Naive thymus-derived CD4-positive, alpha-beta T cell (primary cell): ENCODE data around the gene CENPN. TPM values are rescaled to one million over a fixed set of nuclear protein-coding genes. Genes with fewer than 3 reads are reported as not detected.

ENCODE experiments used
- ATAC-seq: fragments of 150-1000 bp; cut with Tn5 transposase; 2 replicates; pipeline ENCODE4 v1.10.0; 2021; ENCODE audit warnings: mild to moderate bottlenecking, moderate library complexity
- CTCF ChIA-PET: fragments of 350-600 bp; sonication (Branson Sonifier 250); formaldehyde crosslinking; loops from one replicate; lab custom pipeline; 2021; ENCODE audit warnings: antibody characterized with exemption; lab: Charles Lee
- POLR2A ChIA-PET: fragments of 350-600 bp; sonication (Branson Sonifier 250); formaldehyde crosslinking; loops from one replicate; lab custom pipeline; 2021; ENCODE audit warnings: antibody characterized with exemption, inconsistent platforms; lab: Charles Lee
- DNase-seq, 9 donors: peaks; one replicate each; pipeline versions ENCODE4 v3.0.0 to v3.0.0-alpha.2; 2020 to 2022; ENCODE audit warnings: mixed read lengths in 1 of 9
- H3K27ac ChIP-seq: one replicate; pipeline ENCODE4 v1.7.0; 2013; ENCODE audit warnings: mild to moderate bottlenecking, low read depth, low read length, moderate library complexity
- H3K27me3 ChIP-seq, 2 donors: one replicate each; pipeline ENCODE4 v1.7.0; 2013; ENCODE audit warnings: low read length in 2 of 2, mild to moderate bottlenecking in 2 of 2, moderate library complexity in 2 of 2; ENCODE audit not compliant: control insufficient read depth in 2 of 2, insufficient read depth in 2 of 2
- H3K36me3 ChIP-seq, 3 experiments: 1 replicate in 2 of 3; 2 replicates in 1 of 3; pipeline ENCODE4 v1.7.0; 2013; ENCODE audit warnings: low read length in 3 of 3, mild to moderate bottlenecking in 3 of 3, moderate library complexity in 1 of 3; ENCODE audit not compliant: insufficient read depth in 3 of 3, control insufficient read depth in 2 of 3
- H3K4me1 ChIP-seq, 2 donors: one replicate each; pipeline ENCODE4 v1.7.0; 2013; ENCODE audit warnings: low read length in 2 of 2, mild to moderate bottlenecking in 2 of 2, moderate library complexity in 1 of 2; ENCODE audit not compliant: control insufficient read depth in 2 of 2, insufficient read depth in 2 of 2
- H3K4me3 ChIP-seq: 2 replicates; pipeline ENCODE4 v1.7.0; 2013; ENCODE audit warnings: mild to moderate bottlenecking, low read length
- H3K9me3 ChIP-seq, 3 experiments: 1 replicate in 2 of 3; 2 replicates in 1 of 3; pipeline ENCODE4 v1.7.0; 2013; ENCODE audit warnings: low read length in 3 of 3; ENCODE audit not compliant: control insufficient read depth in 2 of 3
- H3K27ac Mint-ChIP-seq, 9 donors: one replicate each; pipeline ENCODE4 v1.8.0; 2020 to 2022; ENCODE audit warnings: mixed read lengths in 9 of 9, mild to moderate bottlenecking in 8 of 9, moderate library complexity in 5 of 9, inconsistent platforms in 2 of 9
- H3K27me3 Mint-ChIP-seq, 5 donors: one replicate each; pipeline ENCODE4 v1.8.0; 2021 to 2022; ENCODE audit warnings: mixed read lengths in 5 of 5, mild to moderate bottlenecking in 1 of 5
- H3K36me3 Mint-ChIP-seq, 5 donors: one replicate each; pipeline ENCODE4 v1.8.0; 2020 to 2022; ENCODE audit warnings: mixed read lengths in 5 of 5, mild to moderate bottlenecking in 3 of 5, inconsistent platforms in 1 of 5
- H3K4me1 Mint-ChIP-seq, 7 donors: one replicate each; pipeline ENCODE4 v1.8.0; 2020 to 2022; ENCODE audit warnings: mixed read lengths in 7 of 7, mild to moderate bottlenecking in 3 of 7, inconsistent platforms in 1 of 7
- H3K4me3 Mint-ChIP-seq, 10 donors: one replicate each; pipeline ENCODE4 v1.8.0; 2020 to 2022; ENCODE audit warnings: mild to moderate bottlenecking in 10 of 10, mixed read lengths in 10 of 10, moderate library complexity in 6 of 10, inconsistent platforms in 2 of 10
- H3K9me3 Mint-ChIP-seq, 11 donors: one replicate each; pipeline ENCODE4 v1.8.0; 2020 to 2022; ENCODE audit warnings: mixed read lengths in 11 of 11, mild to moderate bottlenecking in 4 of 11, inconsistent platforms in 1 of 11, moderate library complexity in 1 of 11
- intact Hi-C, 2 donors: fragments of 100-400 bp; cut with micrococcal nuclease; formaldehyde crosslinking; loops; one replicate each; pipeline ENCODE4 v1.15.1; 2023
- polyA plus RNA-seq, 2 donors: library from polyadenylated mRNA; unstranded; fragments of 300-500 nt; fragmentation: Illumina TruSeq; gene quantifications; one replicate each; pipeline ENCODE4 v1.2.3, GENCODE V29; 2021
- total RNA-seq, 6 experiments: library from RNA in 5 of 6; stranded (reverse) in 5 of 6; gene quantifications; 1 replicate in 5 of 6; 2 replicates in 1 of 6; pipeline ENCODE4 v1.2.3 and lab custom pipeline; 2021 to 2026

The CENPN gene
- total and polyA plus RNA-seq, 7 experiments from 2014 or later, result 1.4 to 41.8 (median 3.1) TPM

- Histone ChIP-seq H3K4me3 (no peak overlapping the region), H3K27ac (no peak overlapping the region), H3K27me3 (no peaks in the 10 kb centered on the region), H3K36me3 (no peaks in the 10 kb centered on the region), H3K9me3 (peaks cover 0 to 9% (median 5%) of the 10 kb centered on the region in 3 experiments), H3K4me1 (no peaks in the 10 kb centered on the region)
- no peaks in the 10 kb centered on the region for H3K4me1 Mint-ChIP-seq
- no peak overlapping the region for H3K27ac Mint-ChIP-seq
- ATAC-seq (no peak), DNase-seq (no peak)
- H3K27me3 Mint-ChIP-seq, result peaks cover 0 to 6% (median 0%) of the 10 kb centered on the region in 5 donors
- H3K9me3 Mint-ChIP-seq, result peaks cover 5 to 20% (median 15%) of the 10 kb centered on the region in 11 donors
- no peak overlapping the region for H3K4me3 Mint-ChIP-seq
- CTCF ChIA-PET, result no interaction called here
- POLR2A ChIA-PET, result no interaction called here
- intact Hi-C loops, result no loop called here
- peaks cover 5 to 12% (median 10%) of the 10 kb centered on the region in 5 donors for H3K36me3 Mint-ChIP-seq
These were observed 46.7 kb downstream of the CENPN start for GRCh38 chr16:81053761-81054160.

GRCh38 chr16:81060576-81061306 is 53.7 kb downstream of the CENPN start:
- no peaks in the 10 kb centered on the region for H3K36me3 ChIP-seq
- H3K4me1 ChIP-seq, result no peaks in the 10 kb centered on the region
- no peaks in the 10 kb centered on the region for H3K9me3 ChIP-seq
- no peak for ATAC-seq
- no peak overlapping the region for H3K4me3 Mint-ChIP-seq
- H3K4me3 ChIP-seq, result no peak overlapping the region
- intact Hi-C loops, result no loop called here
- POLR2A ChIA-PET, result no interaction called here
- no peak overlapping the region for H3K27ac ChIP-seq
- no peak overlapping the region for H3K27ac Mint-ChIP-seq
- H3K36me3 Mint-ChIP-seq, result no peaks in the 10 kb centered on the region
- peaks cover 0 to 1% (median 0%) of the 10 kb centered on the region in 11 donors for H3K9me3 Mint-ChIP-seq
- no peaks in the 10 kb centered on the region for H3K27me3 ChIP-seq
- no peaks in the 10 kb centered on the region for H3K27me3 Mint-ChIP-seq
- DNase-seq, result no peak
- H3K4me1 Mint-ChIP-seq, result no peaks in the 10 kb centered on the region
- CTCF ChIA-PET, result no interaction called here

DNA sequence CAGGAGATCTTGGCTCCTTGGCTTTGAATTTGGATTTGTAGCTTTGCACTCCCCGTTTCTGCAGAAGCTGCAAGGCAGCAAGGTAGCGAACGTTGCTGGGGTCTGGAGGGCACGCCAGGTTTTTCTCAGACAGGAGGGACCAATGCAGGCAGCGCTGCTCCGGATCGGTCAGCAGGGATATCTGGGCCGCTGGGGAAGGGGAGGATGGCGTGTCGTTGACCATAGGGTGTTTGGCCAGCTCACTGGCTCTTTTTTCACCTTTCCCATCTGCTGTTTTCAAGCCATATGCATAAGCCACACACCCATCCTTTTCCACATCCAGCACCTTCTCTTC is 54.3 kb downstream of the CENPN start:
- Histone ChIP-seq H3K4me3 (no peak overlapping the region), H3K4me1 (no peaks in the 10 kb centered on the region), H3K27me3 (no peaks in the 10 kb centered on the region), H3K9me3 (no peaks in the 10 kb centered on the region), H3K36me3 (no peaks in the 10 kb centered on the region), H3K27ac (no peak overlapping the region)
- no peak overlapping the region for H3K27ac Mint-ChIP-seq
- no peak overlapping the region for H3K4me3 Mint-ChIP-seq
- no peaks in the 10 kb centered on the region for H3K36me3 Mint-ChIP-seq
- intact Hi-C loops, result no loop called here
- H3K9me3 Mint-ChIP-seq, result no peaks in the 10 kb centered on the region
- DNase-seq, result no peak
- ChIA-PET POLR2A (no interaction called here), CTCF (no interaction called here)
- no peak for ATAC-seq
- no peaks in the 10 kb centered on the region for H3K27me3 Mint-ChIP-seq
- no peaks in the 10 kb centered on the region for H3K4me1 Mint-ChIP-seq

- H3K9me3 ChIP-seq, result no peaks in the 10 kb centered on the region
- H3K27me3 ChIP-seq, result no peaks in the 10 kb centered on the region
- Mint-ChIP-seq H3K36me3 (no peaks in the 10 kb centered on the region), H3K27ac (no peak overlapping the region), H3K9me3 (no peaks in the 10 kb centered on the region), H3K27me3 (peaks cover 0 to 2% (median 0%) of the 10 kb centered on the region in 5 donors), H3K4me3 (no peak overlapping the region), H3K4me1 (peaks cover 0 to 7% (median 0%) of the 10 kb centered on the region in 7 donors)
- POLR2A ChIA-PET, result no interaction called here
- intact Hi-C loops, result no loop called here
- no peak overlapping the region for H3K4me3 ChIP-seq
- no peak overlapping the region for H3K27ac ChIP-seq
- ATAC-seq (no peak), DNase-seq (no peak)
- H3K4me1 ChIP-seq, result no peaks in the 10 kb centered on the region
- CTCF ChIA-PET, result no interaction called here
- no peaks in the 10 kb centered on the region for H3K36me3 ChIP-seq
These were observed 55.0 kb downstream of the CENPN start for GRCh38 chr16:81061871-81062608.

DNA sequence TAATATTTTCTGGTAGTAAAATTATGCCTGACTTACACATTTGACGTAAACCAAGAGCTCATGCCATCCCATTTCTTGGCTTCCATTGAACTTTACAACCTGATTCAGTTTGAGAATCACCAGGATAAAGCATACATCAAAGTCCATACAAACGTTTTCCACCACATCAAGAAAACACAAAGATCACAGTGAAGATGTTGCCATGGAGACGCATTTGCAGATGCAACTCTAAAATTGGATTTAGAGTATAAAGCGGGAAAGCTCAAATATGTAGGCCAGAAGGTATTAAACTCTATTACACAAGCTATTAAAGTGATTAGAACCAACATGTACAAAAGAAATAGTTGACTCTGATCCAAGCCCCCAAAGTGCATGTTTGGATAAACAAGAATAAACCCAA is 59.7 kb downstream of the CENPN start:
- Mint-ChIP-seq H3K36me3 (no peaks in the 10 kb centered on the region), H3K27me3 (peaks cover 0 to 7% (median 0%) of the 10 kb centered on the region in 5 donors), H3K27ac (peak overlapping the region in 2 of 9 donors; percentile 5 to 25), H3K9me3 (no peaks in the 10 kb centered on the region), H3K4me1 (peaks cover 0 to 10% (median 0%) of the 10 kb centered on the region in 7 donors), H3K4me3 (no peak overlapping the region)
- Histone ChIP-seq H3K27me3 (no peaks in the 10 kb centered on the region), H3K4me3 (no peak overlapping the region), H3K36me3 (no peaks in the 10 kb centered on the region), H3K9me3 (no peaks in the 10 kb centered on the region), H3K27ac (no peak overlapping the region), H3K4me1 (no peaks in the 10 kb centered on the region)
- POLR2A ChIA-PET, result no interaction called here
- no peak for ATAC-seq
- peak in 2 of 9 donors; percentile 8 to 12 for DNase-seq
- CTCF ChIA-PET, result interaction anchor here (0.6 kb wide), 1 partner anchor 644 kb away, joined by 3 read pairs; no protein-coding TSS in a partner anchor
- intact Hi-C loops, result no loop called here

GRCh38 chr16:81067166-81067565 is 60.2 kb downstream of the CENPN start:
- H3K9me3 ChIP-seq, result no peaks in the 10 kb centered on the region
- Mint-ChIP-seq H3K36me3 (no peaks in the 10 kb centered on the region), H3K4me1 (peaks cover 0 to 10% (median 0%) of the 10 kb centered on the region in 7 donors), H3K9me3 (no peaks in the 10 kb centered on the region), H3K4me3 (no peak overlapping the region), H3K27ac (peak overlapping the region in 2 of 9 donors; percentile 5 to 25), H3K27me3 (peaks cover 0 to 7% (median 0%) of the 10 kb centered on the region in 5 donors)
- H3K27me3 ChIP-seq, result no peaks in the 10 kb centered on the region
- DNase-seq, result no peak
- no peak overlapping the region for H3K4me3 ChIP-seq
- H3K4me1 ChIP-seq, result no peaks in the 10 kb centered on the region
- H3K27ac ChIP-seq, result no peak overlapping the region
- intact Hi-C loops, result no loop called here
- no peaks in the 10 kb centered on the region for H3K36me3 ChIP-seq
- CTCF ChIA-PET, result interaction anchor here (0.6 kb wide), 1 partner anchor 643 kb away, joined by 3 read pairs; no protein-coding TSS in a partner anchor
- ATAC-seq, result no peak
- POLR2A ChIA-PET, result no interaction called here
